Uterus (tissue), 2 donors: ENCODE results near the gene ATXN2.

Source experiments
- POLR2A ChIP-seq, 2 donors: fragments of 450-650 bp; IDR thresholded peaks; one replicate each; pipeline ENCODE4 v1.6.1; 2016; ENCODE audit warnings: antibody characterized with exemption in 2 of 2, mild to moderate bottlenecking in 1 of 2, moderate library complexity in 1 of 2
- TF ChIP-seq, protein P1 (sequence below), 4 experiments: fragments of 200-600 bp in 2 of 4; fragments of 450-650 bp in 2 of 4; sonication (generic) in 2 of 4; IDR thresholded peaks; one replicate each; pipeline ENCODE4 v1.5.1; 2016 to 2019; ENCODE audit warnings: antibody characterized with exemption in 4 of 4, mild to moderate bottlenecking in 2 of 4, moderate library complexity in 1 of 4

GRCh38 chr12:111503116-111503515 is 96.0 kb downstream of the ATXN2 start:
- TF ChIP-seq, protein P1, sequence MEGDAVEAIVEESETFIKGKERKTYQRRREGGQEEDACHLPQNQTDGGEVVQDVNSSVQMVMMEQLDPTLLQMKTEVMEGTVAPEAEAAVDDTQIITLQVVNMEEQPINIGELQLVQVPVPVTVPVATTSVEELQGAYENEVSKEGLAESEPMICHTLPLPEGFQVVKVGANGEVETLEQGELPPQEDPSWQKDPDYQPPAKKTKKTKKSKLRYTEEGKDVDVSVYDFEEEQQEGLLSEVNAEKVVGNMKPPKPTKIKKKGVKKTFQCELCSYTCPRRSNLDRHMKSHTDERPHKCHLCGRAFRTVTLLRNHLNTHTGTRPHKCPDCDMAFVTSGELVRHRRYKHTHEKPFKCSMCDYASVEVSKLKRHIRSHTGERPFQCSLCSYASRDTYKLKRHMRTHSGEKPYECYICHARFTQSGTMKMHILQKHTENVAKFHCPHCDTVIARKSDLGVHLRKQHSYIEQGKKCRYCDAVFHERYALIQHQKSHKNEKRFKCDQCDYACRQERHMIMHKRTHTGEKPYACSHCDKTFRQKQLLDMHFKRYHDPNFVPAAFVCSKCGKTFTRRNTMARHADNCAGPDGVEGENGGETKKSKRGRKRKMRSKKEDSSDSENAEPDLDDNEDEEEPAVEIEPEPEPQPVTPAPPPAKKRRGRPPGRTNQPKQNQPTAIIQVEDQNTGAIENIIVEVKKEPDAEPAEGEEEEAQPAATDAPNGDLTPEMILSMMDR (IDR thresholded peaks at IDR 0.05), result no peak
- TF ChIP-seq POLR2A (IDR thresholded peaks at IDR 0.05), result no peak
